Activated CD4-positive, alpha-beta T cell treated with anti-CD3 and anti-CD28 coated beads for 1 hour (primary cell): ENCODE data around the gene MEF2B.

ENCODE experiments used
- DNase-seq: peaks from one replicate; pipeline ENCODE4 v3.0.0-alpha.2; 2020

The MEF2B gene

DNA sequence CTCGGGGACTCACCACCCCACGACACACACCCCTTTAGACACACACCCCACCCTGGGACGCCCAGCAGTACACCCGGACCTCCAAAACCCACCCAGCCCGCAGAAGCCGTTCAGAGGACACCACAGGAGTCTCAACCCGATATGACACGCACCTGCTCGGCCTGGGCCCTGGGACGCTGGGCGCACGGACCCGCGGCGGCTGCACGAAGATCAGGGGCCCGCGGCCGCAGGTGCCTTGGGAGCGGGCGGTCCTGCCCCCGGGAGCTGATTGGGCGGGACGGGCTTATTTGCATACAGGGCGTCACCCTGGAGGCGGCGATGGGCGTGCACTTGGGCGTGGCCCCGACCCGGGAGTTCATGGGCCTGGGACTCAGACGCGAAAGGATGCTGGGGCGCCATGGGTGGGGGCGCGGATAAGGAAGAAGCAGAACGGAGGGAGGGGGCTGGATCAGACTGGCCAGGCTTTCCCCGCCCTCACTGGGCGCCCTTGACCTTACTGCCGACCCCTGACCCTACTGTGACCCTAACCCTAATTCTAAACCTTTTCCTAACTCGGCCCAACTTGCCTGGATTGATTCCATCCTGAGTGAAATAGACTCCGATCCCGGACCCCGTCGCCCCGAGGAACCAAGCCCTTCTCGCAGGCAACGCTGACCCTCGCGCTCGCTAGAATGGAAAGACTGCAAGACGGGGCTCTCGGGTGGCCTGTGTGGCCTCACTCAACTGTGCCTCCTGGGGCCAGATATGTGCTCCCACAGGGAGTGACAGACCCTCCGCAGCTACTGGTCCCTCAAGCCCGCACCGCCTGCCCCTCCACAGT, at the start of gene MEF2B:
TSS of gene MEF2B (minus strand) at position 211 of the 820 bp plus-strand sequence. CDS start 19,528 bp downstream, outside the sequence.
- peak; percentile 66 for DNase-seq

DNA sequence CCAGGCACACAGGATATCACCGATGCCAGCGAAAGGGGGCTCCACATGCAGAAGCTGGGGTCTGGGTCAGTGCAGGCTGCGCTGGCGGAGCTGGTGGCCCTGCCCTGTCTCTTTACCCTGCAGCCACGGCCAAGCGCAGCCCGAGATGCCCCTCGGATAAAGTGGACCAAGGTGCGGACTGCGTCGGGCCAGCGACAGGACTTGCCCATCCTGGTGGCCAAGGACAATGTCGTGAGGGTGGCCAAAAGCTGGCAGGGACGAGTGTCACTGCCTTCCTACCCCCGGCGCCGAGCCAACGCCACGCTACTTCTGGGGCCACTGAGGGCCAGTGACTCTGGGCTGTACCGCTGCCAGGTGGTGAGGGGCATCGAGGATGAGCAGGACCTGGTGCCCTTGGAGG, 48.8 kb upstream of the MEF2B start:
- no peak for DNase-seq

GRCh38 chr19:19217099-19217498, 47.0 kb upstream of the MEF2B start:
- DNase-seq, result no peak

DNA sequence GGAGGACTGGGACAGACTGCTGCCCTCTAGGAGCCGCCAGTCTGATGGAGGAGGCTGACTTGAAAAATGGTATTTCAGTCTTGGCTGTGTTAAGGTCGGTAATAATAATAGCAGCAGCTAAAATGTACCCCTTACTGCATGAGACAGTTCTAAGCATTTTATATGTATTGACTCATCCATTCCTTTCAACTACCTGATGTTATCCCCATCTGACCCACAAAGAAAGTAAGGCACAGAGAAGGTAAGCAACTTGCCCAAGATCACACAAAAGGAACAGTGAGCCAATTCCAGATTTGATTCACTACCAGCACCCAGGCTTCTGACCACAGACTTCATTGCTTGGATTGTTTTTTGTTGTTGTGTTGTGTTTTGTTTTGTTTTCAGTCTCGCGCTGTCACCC, 45.7 kb upstream of the MEF2B start:
- DNase-seq, result no peak

- no peak for DNase-seq
Observed at GRCh38 chr19:19214892-19215291, 44.8 kb upstream of the MEF2B start.

DNA sequence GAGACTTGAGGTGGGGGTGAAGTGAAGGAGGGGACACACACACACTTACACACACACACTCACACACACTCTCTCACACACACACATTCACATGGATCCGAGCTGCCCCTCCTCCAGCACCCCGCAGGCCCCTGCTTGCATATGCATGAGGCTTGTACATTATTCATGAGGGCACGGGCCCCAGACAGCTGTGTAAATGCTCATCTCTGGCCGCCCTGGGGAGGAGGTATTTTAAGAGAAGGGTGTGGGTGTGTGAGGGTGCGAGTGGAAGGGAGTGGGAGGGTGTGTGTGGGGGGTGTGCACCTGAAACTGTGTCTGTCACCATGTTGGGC, 44.1 kb upstream of the MEF2B start:
- no peak for DNase-seq

GRCh38 chr19:19213426-19214158, 43.5 kb upstream of the MEF2B start:
- DNase-seq, result no peak

GRCh38 chr19:19212916-19213315, 42.9 kb upstream of the MEF2B start:
- no peak for DNase-seq

DNA sequence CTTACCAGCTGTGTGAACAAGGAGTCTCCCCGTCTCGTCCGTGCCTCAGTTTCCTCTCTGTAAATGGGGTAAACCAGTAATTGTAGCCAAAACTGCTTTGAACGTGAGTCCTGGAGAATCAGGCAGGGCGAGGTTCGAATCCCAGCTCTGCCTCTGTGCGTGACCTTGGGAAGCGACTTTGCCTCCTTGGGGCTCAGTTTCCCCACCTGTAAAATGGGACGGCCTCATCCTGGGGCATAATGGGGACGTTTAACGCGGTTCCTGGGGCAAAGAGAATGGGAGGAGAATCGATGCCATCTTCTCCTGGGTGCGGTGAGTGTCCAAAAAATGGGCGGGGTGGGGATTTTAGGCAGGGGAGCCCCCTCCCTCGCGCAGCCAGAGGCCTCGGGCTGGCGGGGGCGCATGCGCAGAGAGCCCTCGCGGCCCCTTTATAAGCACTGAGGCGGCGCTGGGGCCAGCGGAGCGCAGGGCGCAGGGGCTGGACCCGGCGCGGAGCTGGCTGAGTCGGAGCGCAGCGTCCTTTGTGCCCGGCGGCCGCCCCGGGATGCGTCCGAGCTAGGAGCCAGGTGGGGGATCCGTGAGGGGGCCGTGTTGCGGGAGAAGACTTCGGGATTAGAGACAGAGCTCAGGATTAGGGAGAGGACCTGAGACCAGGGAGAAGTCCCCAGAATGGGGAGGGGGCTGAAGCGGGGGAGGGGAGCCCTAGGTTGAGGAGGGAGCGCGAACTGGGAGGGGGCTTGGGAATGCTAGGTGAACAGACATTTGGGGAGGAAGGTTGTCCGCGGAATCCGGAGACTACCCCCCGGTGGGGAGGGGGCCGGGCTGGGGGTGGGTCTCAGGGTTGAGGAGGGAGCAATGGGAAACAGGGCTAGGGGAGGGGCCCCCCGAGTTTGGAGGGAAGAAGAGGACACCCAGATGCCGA, 41.7 kb upstream of the MEF2B start, which contains the start of gene NCAN:
TSS of gene NCAN (plus strand) at position 460 of the 922 bp plus-strand sequence. CDS start 4,996 bp downstream, outside the sequence.
- DNase-seq, result no peak

- no peak for DNase-seq
Observed at GRCh38 chr19:19209372-19209771, 39.3 kb upstream of the MEF2B start.

DNA sequence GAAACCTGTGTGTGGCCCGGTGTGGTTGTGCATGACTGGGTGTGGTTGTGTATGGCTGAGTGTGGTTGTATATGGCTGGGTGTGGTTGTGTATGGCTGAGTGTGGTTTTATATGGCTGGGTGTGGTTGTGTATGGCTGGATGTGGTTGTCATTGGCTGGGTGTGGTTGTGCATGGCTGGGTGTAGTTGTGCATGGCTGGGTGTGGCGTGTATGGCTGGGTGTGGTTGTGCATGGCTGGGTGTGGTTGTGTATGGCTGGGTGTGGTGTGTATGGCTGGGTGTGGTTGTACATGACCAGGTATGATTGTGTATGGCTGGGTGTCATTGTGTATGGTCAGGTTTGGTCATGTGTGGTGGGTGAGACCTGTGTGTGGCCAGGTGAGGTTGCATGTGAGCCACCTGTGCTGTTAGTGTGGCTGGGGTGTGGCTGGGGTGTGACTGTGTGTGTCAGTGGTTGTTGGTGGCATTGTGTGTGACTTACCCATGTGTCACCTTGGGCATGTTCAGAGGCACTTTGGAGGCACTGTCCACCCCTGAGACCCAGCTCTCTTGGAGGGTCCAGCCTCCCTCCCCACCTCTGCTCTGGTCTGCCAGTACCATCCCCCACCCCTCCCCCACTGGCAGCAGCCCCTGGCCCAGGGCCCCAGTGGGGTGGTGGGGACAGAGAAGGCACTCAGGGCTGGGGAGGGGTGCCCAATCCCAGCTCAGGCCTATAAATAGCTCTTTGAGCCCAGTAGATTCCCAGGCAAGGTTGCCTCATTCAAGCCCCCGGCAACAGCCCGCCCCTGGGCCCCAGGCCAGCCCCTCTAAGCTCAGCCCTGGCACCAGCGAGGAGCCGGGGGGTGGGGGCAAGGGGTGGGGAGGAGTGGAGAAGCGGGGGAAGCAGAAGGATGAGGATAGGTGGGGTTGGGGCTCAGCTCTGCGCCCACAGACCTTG, 37.8 kb upstream of the MEF2B start:
- no peak for DNase-seq

DNA sequence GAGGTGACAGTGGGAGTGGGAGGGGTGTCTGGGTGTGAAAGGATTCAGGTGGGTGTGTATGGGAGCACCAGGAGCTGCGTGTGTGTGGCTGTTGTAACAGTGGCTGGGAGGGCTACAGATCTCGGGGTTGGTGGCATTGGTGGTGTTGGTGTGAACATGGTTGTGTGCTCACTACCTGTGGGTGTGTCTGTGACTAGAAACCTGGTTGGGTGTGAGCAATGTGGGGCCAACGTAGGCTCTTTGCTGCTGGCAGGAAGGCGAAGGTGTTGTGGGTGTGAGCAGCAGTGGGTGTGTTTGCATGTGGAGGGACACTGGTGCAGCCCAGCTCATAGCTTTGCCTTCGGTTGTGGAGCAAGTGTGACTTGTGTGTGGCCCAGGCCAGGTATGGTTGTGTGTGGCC, 36.9 kb upstream of the MEF2B start:
- no peak for DNase-seq

- no peak for DNase-seq
Observed at GRCh38 chr19:19205416-19206410, 35.6 kb upstream of the MEF2B start.

- DNase-seq, result no peak
Observed at GRCh38 chr19:19204181-19204580, 34.1 kb upstream of the MEF2B start.

- DNase-seq, result peak; percentile 87
Observed at GRCh38 chr19:19203012-19203856, 33.2 kb upstream of the MEF2B start, which contains the start of gene NR2C2AP. TSS of gene NR2C2AP (minus strand) at chr19:19203414. CDS start at chr19:19203060, 354 bp downstream.

DNA sequence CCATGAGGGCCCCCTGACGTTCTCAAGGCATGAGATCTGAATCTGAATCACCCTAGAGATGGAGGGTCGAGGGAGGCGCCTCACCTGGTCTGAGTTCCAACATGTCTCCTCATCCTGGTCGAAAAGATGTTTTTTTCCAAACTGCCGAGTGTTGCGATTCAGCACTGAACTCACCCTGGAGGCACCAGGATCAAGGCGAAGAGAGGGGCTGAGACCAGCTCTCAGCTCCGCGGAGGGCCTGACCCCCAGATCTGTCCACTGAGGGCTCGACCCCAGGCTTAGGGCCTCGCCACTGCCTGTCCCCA, 32.6 kb upstream of the MEF2B start:
- DNase-seq, result no peak

DNA sequence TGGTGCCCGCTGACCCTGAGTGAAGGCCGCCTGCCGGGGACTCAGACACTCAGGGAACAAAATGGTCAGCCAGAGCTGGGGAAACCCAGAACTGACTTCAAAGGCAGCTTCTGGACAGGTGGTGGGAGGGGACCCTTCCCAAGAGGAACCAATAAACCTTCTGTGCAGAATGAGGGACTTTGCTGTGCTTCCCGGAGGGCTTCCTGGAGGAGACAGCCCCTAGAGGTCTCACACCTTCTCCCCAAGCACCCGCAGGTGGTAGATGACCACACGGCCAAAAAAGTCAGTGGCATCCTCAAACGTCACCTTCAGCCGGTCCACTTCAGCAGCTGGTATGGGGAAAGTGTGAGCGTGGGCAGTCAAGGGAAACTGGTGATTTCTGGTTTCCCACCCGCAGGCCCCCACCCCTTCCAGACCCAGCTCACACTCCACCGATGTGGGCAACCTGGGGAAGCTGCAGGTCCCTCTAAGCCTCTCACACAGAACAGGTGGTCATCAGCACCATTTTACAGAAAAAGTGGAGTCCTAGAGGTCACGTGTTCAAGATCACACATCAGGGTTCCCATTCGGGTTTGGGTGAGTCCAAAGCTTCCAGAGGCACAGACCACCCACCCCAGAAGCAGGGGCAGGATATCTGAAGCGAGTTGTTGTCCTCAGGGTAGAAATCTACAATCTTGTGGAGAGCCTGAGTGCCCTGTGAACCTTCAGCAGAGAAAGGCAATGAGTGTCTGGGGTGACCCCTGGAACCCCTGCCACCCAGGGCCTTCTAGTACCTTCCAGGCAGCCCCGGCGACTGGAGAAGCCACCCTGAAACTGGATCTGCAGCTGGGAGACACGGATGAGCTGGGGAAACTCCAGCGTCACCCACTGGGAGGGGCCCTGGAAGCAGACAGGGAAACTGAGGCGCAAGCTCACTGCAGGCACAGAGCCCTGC, 31.9 kb upstream of the MEF2B start:
- DNase-seq, result no peak

- no peak for DNase-seq
Observed at GRCh38 chr19:19193926-19194325, 23.9 kb upstream of the MEF2B start.
